CD4-positive, alpha-beta T cell treated with Interleukin-6 at 100 ng/mL for 8 hours (primary cell): ENCODE data around the gene ATG10.
"Not testable (repeated sequence)": the region's sequence is repeated elsewhere in the genome, so short reads cannot be mapped to it uniquely, and the experiment has no call there.

Experiments used
- DNase-seq: peaks from one replicate; pipeline ENCODE4 v3.0.0-alpha.2; 2020; ENCODE audit warnings: mixed read lengths, low spot score

ATG10 gene

DNA sequence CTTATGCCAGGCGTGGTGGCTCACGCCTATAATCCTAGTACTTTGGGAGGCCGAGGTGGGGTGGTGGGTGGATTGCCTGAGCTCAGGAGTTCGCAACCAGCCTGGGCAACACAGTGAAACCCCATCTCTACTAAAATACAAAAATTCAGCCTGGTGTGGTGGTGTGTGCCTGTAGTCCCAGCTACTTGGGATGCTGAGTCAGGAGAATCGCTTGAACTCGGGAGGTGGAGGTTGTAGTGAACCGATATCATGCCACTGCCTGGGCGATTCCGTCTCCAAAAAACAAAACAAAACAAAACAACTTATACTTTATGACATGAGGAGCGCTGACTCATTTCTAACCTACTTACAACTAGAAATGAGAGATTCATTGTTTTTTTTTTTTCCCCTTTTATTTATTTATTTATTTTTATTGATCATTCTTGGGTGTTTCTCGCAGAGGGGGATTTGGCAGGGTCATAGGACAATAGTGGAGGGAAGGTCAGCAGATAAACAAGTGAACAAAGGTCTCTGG, 10.4 kb downstream of the ATG10 start:
- DNase-seq = not testable (repeated sequence)

DNA sequence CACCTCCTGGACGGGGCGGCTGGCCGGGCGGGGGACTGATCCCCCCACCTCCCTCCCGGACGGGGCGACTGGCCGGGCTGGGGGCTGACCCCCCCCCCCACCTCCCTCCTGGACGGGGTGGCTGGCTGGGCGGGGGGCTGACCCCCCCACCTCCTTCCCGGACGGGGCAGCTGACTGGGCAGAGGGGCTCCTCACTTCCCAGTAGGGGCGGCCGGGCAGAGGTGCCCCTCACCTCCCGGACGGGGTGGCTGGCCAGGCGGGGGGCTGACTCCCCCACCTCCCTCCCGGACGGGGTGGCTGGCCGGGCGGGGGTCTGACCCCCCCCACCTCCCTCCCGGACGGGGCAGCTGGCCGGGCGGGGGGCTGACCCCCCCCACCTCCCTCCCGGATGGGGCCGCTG, 11.3 kb downstream of the ATG10 start:
- DNase-seq = not testable (repeated sequence)

DNA sequence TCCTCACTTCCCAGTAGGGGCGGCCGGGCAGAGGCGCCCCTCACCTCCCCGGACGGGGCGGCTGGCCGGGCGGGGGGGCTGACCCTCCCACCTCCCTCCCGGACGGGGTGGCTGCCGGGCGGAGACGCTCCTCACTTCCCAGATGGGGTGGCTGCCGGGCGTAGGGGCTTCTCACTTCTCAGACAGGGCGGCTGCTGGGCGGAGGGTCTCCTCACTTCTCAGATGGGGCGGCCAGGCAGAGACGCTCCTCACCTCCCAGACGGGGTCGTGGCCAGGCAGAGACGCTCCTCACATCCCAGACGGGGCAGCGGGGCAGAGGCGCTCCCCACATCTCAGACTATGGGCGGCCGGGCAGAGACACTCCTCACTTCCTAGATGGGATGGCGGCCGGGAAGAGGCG, 11.7 kb downstream of the ATG10 start:
- DNase-seq = not testable (repeated sequence)

DNA sequence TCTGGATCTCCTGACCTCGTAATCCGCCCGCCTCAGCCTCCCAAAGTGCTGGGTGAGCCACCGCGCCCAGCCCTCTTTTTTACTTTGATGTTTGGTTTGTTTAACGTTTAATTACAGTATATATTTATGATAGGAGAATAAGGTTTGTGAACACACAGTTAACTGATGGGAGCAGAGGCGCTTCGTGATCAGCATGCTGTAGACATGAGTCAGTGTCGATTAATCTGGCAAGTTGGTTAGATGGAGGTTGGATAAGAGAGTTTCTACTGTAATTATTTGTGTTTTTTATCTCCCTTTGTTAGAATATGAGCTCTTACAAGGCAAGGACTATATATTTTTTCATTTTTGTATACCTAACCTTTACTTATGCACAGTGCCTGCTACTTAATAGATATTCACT, 14.3 kb downstream of the ATG10 start:
- DNase-seq = no peak

DNA sequence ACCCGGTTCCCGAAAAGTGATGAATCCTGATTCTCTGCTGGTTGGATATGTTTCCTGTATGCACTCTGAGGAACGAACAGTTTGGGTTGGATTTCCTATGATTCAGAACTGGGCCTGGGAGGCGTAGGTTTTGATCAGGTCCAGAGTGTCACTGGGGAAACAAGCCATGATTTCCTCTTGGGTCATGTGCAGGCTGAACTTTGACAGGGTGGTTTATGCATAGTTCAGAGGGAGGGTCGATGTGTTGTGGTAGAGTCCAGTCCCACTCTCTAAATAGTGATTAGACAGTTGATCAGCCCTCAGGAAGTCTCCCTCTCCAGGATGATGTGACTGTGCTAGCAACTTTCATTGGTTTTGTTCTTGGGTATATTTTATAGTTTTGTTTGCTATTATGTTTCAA, 17.4 kb downstream of the ATG10 start:
- DNase-seq = no peak

DNA sequence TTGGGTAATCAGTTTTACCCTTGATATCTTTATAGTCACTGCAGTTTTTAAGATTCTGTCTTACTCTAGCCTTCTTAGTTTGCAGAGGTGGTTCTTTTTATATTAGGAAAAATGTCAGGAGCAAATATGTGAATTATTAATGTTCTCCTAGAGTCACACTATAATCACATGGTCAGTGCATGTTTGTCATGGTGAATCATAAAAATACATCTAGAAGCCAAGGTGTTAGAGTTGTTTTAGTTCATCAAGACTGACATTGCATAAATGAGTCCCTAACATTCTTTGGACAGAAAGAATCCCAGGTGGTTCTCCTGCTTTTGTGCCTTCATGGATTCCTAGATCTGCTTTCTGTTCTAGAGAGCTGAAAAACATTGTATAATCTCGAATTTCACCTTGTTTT, 22.9 kb downstream of the ATG10 start:
- no peak for DNase-seq

DNA sequence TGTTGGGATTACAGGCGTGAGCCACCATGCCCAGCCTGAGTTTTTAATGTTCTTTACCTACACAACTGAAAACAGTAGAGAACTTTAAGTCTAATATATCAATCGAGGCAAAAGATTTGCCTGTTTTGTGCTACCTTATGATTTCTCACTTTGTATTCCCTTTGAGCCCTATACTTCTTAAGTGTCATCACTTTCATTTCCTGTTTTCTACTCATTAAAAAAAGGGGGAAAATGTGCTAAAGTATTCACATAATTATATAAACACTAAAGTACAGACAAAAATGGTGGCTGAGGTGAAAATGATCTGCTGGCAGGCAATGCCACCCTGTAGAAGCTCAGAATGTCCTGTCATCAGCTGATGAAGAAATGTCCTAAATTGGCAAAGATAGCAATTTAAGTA, 23.6 kb downstream of the ATG10 start:
- no peak for DNase-seq

DNA sequence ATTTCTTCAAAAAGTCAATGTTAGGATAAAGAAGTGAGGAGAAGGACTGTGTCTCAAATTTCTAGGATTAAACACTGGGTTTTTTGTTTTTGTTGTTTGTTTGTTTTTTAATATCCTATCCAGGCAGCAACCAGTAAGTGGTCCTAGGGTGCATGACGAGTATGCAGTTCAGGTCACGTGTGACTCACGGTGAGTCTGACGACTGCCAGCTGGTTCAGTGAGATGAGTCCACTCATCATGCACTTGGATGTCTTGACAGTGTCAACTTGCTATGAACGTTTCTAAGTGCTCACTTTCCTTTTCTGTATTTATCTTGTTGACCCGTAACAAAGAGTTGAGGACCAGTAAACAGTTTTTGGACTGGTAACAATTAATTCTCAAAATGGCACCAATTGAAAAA, 32.7 kb downstream of the ATG10 start:
- no peak for DNase-seq

DNA sequence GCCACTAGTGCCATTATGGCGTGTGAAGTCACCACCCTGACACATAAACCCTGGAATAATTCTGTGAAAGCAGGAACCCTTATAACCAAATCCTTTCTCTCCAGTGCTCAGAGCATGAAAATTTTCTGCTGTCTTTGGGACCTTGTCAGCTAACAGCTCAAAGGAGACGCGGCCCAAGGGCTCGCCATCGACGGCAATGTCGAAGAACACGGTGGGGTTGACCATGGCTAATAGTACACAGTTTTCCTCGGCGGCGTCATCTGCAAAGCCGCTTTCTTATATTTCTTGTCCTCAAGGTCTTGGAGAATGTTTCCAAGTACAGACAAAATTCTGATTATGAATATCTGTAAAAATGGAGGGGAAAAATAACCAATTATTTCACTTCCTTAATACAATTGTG, 38.0 kb downstream of the ATG10 start:
- DNase-seq = not testable (repeated sequence)

DNA sequence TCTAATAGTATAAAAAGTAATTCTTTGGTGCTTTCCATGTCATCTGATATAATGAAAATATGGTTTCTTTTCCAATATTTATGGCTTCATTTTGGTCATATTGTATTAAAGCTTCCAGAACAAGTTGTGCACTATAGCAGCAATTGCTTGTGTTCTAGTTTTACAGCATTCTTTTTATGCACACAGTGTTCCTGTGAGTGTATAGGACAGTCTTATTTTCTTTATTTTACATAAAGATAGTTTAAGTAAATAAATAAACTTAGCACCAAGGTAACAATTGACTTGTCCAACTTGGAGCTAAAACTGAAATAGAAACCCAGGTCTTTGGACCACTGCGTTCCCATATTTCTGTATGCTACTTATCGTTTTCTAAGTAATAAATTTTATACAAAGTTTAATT, 38.9 kb downstream of the ATG10 start:
- no peak for DNase-seq

DNA sequence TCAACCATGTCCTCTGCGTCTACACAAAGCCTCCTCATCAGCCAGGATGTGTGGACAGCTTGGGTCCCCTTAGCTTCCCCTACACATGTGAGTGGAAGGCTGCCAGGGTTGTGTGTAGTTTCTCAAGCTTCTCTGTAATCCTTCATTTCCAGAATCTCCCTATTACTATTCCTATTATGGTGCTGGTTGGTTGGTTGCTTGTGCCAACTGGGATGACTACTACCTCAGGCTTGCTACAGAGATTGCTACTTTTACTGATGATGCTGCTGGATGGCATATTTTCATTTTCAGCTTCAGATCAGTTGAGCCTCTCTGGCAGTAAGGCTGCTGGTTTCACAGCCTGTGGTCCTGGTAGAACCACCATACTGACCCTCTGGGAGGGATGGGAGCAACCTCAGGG, 39.9 kb downstream of the ATG10 start:
- DNase-seq = no peak

DNA sequence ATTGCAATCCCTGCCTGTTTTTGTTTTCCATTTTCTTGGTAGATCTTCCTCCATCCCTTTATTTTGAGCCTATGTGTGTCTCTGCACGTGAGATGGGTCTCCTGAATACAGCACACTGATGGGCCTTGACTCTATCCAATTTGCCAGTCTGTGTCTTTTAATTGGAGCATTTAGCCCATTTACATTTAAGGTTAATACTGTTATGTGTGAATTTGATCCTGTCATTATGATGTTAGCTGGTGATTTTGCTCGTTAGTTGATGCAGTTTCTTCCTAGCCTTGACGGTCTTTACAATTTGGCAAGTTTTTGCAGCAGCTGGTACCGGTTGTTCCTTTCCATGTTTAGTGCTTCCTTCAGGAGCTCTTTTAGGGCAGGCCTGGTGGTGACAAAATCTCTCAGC, 42.8 kb downstream of the ATG10 start:
- DNase-seq = not testable (repeated sequence)

DNA sequence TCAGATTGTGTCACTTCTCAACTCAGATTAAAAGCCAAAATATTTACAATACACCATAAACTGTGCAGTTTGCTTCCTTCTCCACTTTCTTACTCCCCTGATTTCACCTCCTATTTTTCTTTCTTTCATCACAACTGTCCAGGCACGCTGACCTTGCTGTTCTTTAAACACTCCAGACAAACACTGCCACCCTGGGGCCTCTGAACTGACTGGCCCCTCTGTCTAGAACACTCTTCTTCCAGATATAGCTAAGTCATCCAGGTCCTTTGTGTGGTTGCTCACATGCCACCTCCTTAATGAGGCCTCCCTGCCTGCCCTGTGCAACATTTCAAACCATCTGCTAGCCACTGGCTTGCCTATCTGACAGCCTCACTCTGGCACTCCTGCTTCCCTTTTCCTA, 46.6 kb downstream of the ATG10 start:
- DNase-seq = no peak

DNA sequence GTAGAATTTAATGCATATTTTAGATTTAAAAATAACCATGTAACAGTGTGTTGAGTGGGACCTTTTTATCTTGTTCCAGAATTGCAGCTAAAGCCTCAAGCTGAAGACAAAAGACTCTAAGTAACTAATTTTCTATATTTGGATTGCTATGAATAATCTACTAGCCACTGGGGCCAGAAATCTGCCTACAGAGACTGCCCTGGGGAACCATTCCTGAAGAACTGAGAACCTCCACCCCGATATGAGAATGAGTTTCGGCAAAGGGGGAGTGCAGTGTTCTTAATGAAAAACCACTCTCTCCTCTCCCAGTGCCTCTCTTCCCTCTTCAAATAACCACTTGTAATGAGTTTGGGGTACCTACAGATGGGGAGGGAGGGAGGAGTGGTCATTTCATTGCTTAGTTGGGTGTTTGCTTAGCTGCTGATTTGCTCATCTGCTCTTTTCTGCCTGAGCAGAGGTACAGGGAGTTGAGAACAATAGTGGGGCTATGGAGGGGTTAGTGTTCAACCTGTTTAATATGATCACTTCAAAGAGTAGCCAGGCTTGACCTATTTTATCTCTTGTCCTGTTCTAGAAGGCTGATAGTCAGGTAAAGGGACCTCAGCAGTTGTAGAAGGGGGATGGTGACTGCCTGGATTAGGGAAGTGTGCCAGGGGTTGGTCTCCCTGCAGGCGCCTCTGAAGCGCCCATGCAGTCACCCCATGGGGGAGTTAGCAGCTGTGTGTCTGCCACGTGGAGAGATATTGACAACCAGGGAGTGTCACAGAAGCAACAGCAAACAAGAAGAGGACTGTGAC, 47.7 kb downstream of the ATG10 start:
- DNase-seq = no peak

DNA sequence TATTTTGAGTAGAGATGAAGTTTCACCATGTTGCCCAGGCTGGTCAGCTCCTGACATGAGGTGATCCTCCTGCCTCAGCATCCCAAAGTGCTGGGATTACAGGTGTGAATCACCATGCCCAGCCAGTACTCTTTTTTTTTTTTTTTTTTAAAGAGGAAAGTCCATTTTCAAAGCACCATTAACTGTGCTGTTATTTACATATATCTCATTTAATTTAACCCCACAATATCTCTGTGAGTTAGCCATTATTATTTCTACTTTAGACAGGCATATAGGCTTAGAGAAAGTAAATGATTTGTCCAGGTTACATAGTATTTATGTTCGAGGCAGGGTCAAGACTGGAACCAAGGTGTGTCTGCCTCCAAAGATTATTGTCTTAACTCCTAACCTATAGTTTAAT, 50.7 kb downstream of the ATG10 start:
- no peak for DNase-seq

DNA sequence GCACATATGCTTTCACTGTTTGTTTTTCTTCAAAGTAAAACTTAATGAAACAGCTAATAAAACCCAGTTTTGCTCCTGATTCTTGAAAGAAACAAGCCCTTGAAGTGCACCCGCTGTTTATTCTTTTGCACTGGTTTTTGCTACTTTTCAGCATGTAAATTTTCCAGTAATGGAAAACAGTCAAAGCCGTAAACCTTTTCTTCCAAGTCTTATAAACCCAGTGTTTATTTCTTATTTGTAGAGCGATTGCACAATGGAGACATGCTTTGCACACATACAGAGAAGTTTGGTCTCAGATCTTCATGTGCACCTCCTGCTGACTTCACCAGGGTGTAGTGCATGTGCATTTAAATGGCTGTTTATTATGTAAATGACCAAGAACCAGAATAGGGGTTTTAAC, 51.8 kb downstream of the ATG10 start:
- DNase-seq = no peak

DNA sequence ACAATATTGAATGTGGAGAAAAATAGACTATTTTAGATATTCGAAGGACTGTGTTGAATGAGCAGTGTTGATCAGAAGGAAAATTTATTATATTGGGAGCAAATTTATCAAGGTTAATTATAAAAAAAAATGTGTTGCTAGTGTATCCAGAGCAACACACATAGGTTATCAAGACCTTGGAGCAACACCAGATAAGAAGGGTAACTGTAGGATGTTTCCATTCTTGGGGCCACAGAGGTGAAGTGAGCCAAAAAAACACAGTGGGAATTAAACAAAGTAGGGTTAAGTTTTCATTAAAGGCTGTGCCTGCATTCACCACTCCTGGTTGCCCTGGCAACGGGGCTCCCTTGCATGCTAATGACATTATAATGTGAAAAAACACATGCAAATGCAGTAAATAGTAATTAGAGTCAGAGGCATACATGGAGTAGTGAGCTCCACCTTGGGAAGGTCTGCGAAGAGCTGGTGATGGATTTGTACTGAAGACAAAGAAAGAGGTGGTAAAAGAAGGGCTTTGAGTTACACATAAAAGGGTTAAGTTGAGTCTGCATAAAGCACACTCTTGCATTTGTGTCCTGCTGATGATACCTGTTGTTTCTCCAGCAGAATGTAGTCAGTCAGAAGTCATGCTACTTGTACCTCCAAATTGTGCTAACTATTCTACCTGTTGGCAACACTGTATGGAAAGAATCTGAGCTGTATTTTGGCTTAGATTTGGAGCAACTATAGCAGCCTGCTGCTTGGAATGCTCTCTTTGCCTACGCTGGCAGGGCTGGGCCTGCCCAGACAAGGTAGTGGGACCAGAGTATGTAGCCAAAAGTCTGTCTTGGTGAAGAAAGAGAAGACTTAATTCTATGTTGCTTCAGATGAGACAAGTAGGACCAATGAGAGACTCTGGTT, 59.6 kb downstream of the ATG10 start:
- no peak for DNase-seq

DNA sequence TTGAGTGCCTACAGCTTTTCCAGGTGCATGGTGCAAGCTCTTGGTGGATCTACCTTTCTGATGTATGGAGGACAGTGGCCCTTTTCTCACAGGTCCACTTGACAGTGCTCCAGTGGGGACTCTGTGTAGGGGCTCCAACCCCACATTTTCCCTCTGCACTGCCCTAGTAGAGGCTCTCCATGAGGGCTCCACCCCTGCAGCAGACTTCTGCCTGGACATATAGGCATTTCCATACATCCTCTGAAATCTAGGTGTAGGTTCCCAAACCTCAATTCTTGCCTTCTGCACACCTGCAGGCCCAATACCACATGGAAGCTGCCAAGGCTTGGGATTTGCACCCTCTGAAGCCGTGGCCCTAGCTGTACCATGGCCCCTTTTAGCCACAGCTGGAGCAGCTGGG, 71.1 kb downstream of the ATG10 start:
- DNase-seq = not testable (repeated sequence)

DNA sequence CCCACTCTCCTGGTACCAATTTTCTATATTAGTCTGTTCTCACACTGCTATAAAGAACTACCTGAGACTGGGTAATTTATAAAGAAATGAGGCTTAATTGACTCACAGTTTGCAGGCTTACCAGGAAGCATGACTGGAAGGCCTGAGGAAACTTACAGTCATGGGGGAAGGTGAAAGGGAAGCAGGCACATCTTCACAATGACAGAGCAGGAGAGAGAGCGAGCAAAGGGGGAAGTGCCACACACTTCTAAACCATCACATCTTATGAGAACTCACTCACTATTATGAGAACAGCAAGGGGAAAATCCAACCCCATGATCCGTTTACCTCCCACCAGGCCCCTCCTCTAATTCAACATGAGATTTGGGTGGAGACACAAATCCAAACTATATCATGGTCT, 72.2 kb downstream of the ATG10 start:
- DNase-seq = no peak

DNA sequence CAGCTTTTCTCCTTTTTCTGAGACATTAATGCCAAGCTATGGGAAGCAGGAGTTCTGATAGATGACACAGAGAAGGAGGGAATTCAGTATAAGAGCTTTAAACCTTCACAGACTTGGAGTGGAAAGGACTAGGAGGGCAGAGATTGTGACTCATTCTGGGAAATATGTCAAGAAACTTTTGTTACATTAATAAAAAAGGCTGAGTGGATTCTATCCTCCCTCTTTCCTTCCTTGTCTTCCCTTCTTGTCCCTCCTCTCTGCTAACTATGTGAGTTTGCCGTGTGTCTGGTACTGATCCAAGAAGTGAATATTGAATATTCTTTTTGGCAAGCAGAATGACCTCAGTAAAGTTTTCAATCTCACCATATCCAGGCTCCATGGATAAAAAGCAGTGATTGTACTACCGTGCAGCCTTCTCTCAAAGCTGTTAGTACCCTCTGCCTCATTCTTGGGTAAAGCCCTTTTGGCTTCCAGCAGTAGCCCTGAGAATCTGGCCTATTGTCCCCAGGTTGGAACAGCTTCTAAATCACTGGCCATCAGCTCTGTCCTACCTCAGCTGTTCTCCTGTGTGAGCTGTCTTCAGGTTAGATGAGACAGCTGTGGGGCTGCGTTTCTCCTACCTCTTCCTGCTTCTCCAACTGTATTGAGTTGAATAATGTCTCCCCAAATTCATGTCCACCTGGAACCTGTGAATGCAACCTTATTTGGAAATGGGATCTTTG, 73.9 kb downstream of the ATG10 start:
- no peak for DNase-seq

DNA sequence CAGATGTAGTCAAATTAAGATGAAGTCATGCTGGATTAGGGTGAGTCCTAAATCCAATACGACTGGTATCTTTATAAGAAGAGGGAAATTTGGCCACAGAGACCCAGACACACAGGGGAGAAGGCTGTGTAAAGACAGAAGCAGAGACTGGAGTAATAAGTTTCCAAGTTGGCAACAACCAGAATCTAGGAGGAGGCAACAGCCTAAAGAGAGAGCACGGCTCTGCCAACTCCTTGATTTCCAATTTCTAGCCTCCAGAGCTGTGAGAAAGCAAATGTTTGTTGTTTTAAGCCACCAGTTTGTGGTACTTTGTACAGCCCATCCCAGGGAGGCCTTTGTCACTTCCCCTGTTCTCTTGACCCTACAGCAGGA, 74.4 kb downstream of the ATG10 start:
- no peak for DNase-seq

DNA sequence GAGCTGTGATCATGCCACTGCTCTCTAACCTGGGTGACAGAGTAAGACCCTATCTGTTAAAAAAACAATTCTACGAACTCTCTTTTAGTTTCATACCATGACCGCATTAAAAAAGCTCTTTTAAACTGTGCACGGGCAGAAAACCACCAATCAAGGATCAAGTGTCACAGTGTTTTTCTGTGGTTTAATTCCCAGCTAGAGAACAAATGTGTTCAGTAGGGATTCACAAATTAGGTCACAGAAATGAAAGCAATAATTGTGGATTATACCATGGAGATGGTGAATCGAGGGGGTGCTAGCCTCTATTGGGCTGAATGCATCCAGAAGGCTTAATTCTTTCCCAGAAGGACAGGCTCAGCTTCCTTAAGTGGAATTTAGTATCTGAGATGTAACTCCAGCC, 79.1 kb downstream of the ATG10 start:
- no peak for DNase-seq
